Osteoblast (primary cell): ENCODE measurements around the gene GSE1. TPM values are rescaled to one million over a fixed set of nuclear protein-coding genes. Genes with fewer than 3 reads are reported as not detected.

Experiments used
- DNase-seq: peaks from one replicate; pipeline ENCODE4 v3.0.0; 2011; ENCODE audit warnings: low spot score, mixed read lengths; ENCODE audit not compliant: insufficient read length; ENCODE audit errors: missing footprints
- H2AFZ ChIP-seq: 2 replicates; pipeline ENCODE4 v1.6.0; 2011; ENCODE audit warnings: mild to moderate bottlenecking, low read length
- H3K27ac ChIP-seq: 2 replicates; pipeline ENCODE4 v1.5.1; 2011; ENCODE audit warnings: mild to moderate bottlenecking, low read depth, low read length, moderate library complexity
- H3K27me3 ChIP-seq: 2 replicates; pipeline ENCODE4 v1.6.0; 2012; ENCODE audit warnings: mild to moderate bottlenecking, control low read depth, inconsistent platforms, low read length, moderate library complexity; ENCODE audit not compliant: insufficient read depth
- H3K36me3 ChIP-seq: 2 replicates; pipeline ENCODE4 v1.5.1; 2011; ENCODE audit warnings: mild to moderate bottlenecking, low read length, control low read depth, moderate library complexity; ENCODE audit not compliant: insufficient read depth
- H3K4me1 ChIP-seq: 2 replicates; pipeline ENCODE4 v1.5.1; 2011; ENCODE audit warnings: mild to moderate bottlenecking, low read length, control low read depth, moderate library complexity; ENCODE audit not compliant: insufficient read depth
- H3K4me2 ChIP-seq: 2 replicates; pipeline ENCODE4 v1.6.0; 2011; ENCODE audit warnings: mild to moderate bottlenecking, low read length; ENCODE audit not compliant: insufficient read depth
- H3K4me3 ChIP-seq: fragments of 200-600 bp; sonication (generic); 3 replicates; pipeline ENCODE4 v1.5.1; 2012; ENCODE audit warnings: mild to moderate bottlenecking, low read length, inconsistent platforms; ENCODE audit not compliant: insufficient read depth
- H3K79me2 ChIP-seq: 2 replicates; pipeline ENCODE4 v1.6.0; 2012; ENCODE audit warnings: mild to moderate bottlenecking, low read length, control low read depth, inconsistent platforms; ENCODE audit not compliant: insufficient read depth
- H3K9me3 ChIP-seq: 2 replicates; pipeline ENCODE4 v1.5.1; 2011; ENCODE audit warnings: low read depth, low read length, control low read depth
- H4K20me1 ChIP-seq: 2 replicates; pipeline ENCODE4 v1.6.0; 2012; ENCODE audit warnings: mild to moderate bottlenecking, low read length, control low read depth; ENCODE audit not compliant: insufficient read depth
- total RNA-seq: library from RNA; depleted of rRNA; stranded (reverse); fragments of >200 nt; gene quantifications from 2 replicates; pipeline ENCODE4 v1.2.3, GENCODE V29; 2012
- TF ChIP-seq, protein P1 (sequence below): IDR thresholded peaks from 2 replicates; pipeline ENCODE4 v1.5.1; 2011; ENCODE audit warnings: mild to moderate bottlenecking, low read depth, low read length, moderate library complexity; ENCODE audit errors: extremely low read depth

GSE1 gene
- total RNA-seq, 1 donor = 49.6 TPM

DNA sequence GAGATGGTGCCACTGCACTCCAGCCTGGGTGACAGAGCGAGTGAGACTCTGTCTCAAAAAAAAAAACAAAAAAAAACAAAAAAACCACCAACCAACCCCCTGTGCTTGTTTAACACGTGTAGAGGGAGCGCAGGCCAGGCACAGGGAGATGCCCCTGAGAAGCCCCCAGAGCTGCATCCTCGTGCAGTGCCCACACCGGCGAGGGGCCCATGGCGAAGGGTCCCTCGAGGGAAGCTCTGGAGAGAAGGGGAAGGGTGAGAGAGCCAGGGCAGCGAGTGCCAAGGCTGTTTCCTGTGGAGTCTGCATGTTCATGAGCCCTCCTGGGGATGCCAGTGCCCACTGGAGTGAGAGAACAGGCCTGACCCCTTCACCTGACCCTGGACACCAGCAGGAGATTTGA lies 47.8 kb upstream of the GSE1 start:
- H3K79me2 ChIP-seq = peaks cover 97% of the 10 kb centered on the region
- H3K27ac ChIP-seq = no peak overlapping the region
- no peaks in the 10 kb centered on the region for H3K36me3 ChIP-seq
- H4K20me1 ChIP-seq = peaks cover 81% of the 10 kb centered on the region
- TF ChIP-seq, protein P1, sequence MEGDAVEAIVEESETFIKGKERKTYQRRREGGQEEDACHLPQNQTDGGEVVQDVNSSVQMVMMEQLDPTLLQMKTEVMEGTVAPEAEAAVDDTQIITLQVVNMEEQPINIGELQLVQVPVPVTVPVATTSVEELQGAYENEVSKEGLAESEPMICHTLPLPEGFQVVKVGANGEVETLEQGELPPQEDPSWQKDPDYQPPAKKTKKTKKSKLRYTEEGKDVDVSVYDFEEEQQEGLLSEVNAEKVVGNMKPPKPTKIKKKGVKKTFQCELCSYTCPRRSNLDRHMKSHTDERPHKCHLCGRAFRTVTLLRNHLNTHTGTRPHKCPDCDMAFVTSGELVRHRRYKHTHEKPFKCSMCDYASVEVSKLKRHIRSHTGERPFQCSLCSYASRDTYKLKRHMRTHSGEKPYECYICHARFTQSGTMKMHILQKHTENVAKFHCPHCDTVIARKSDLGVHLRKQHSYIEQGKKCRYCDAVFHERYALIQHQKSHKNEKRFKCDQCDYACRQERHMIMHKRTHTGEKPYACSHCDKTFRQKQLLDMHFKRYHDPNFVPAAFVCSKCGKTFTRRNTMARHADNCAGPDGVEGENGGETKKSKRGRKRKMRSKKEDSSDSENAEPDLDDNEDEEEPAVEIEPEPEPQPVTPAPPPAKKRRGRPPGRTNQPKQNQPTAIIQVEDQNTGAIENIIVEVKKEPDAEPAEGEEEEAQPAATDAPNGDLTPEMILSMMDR = no peak
- no peaks in the 10 kb centered on the region for H3K27me3 ChIP-seq
- H3K4me3 ChIP-seq = no peak overlapping the region
- DNase-seq = no peak
- H3K9me3 ChIP-seq = no peaks in the 10 kb centered on the region
- no peak overlapping the region for H2AFZ ChIP-seq
- H3K4me2 ChIP-seq = no peak overlapping the region
- H3K4me1 ChIP-seq = peaks cover 31% of the 10 kb centered on the region

DNA sequence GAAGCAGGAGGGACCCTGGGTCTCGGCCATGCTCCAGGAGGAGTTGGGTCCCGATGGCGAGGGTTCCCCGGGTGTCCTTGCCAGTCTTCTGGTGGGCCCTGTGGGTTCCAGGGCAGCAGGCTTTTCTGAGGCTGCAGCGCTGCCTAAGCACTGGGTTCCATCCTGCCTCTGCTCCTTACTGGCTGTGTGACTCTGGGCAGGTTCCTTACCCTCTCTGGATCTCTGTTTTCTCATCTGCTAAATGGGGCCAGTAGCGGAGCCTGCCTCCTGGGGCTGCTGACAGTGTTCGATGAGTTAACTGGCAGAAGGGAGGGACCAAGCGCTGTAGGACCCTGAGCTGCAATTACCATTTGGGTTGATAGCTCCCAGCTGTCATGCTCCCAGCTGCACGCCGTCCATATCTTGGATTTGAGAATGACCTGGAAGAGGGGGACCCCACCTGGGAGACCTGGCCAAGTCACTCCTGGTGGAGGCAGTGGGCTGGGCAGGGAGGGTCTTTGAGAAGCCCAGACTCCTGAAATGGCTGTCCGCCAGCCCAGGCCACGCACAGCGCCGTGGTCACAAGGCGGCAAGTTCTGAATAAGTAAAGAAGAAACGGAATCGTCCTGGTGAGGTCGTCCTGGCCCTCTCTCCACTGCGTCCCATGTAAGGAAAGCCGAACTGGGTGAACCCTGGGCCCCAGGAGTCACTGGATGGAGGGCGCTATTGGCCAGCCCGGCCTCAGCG lies 47.2 kb upstream of the GSE1 start:
- H3K4me2 ChIP-seq = no peak overlapping the region
- no peaks in the 10 kb centered on the region for H3K9me3 ChIP-seq
- H3K27ac ChIP-seq = no peak overlapping the region
- peaks cover 85% of the 10 kb centered on the region for H4K20me1 ChIP-seq
- H2AFZ ChIP-seq = no peak overlapping the region
- H3K4me3 ChIP-seq = no peak overlapping the region
- peaks cover 97% of the 10 kb centered on the region for H3K79me2 ChIP-seq
- peaks cover 33% of the 10 kb centered on the region for H3K4me1 ChIP-seq
- no peak for DNase-seq
- TF ChIP-seq, protein P1 = no peak
- H3K36me3 ChIP-seq = no peaks in the 10 kb centered on the region
- no peaks in the 10 kb centered on the region for H3K27me3 ChIP-seq

DNA sequence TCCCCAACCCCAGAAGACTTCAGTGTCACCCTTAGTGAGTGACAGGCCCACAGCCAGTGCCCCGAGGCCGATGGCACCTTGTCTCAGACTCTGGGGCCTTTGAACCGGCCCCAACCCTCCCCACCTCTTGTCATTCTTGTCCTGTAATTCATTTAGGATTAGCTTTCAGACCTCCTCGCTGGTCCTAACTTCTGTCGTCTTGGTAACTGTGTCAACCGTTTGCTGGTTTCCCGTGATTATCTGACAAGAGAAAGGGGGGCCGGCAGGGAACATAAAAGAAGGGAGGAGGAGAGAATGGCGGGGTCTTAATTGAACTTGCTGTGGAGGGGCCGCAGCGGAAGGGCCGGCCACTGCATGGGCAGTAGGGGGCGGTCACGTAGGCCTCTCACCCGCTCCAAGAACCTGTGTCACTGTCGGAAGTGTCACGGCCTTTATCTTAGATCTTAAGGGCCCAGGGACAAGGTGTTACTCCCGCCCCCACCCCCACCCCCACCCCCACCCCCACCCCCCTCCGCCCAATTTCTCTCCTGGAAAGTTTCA lies 46.5 kb upstream of the GSE1 start:
- Histone ChIP-seq H2AFZ (no peak overlapping the region), H3K9me3 (no peaks in the 10 kb centered on the region), H3K4me3 (no peak overlapping the region), H3K27ac (no peak overlapping the region), H3K36me3 (no peaks in the 10 kb centered on the region), H3K4me1 (peaks cover 33% of the 10 kb centered on the region), H3K27me3 (no peaks in the 10 kb centered on the region), H3K4me2 (no peak overlapping the region), H3K79me2 (peaks cover 97% of the 10 kb centered on the region), H4K20me1 (peaks cover 85% of the 10 kb centered on the region)
- no peak for DNase-seq
- TF ChIP-seq, protein P1 = no peak

DNA sequence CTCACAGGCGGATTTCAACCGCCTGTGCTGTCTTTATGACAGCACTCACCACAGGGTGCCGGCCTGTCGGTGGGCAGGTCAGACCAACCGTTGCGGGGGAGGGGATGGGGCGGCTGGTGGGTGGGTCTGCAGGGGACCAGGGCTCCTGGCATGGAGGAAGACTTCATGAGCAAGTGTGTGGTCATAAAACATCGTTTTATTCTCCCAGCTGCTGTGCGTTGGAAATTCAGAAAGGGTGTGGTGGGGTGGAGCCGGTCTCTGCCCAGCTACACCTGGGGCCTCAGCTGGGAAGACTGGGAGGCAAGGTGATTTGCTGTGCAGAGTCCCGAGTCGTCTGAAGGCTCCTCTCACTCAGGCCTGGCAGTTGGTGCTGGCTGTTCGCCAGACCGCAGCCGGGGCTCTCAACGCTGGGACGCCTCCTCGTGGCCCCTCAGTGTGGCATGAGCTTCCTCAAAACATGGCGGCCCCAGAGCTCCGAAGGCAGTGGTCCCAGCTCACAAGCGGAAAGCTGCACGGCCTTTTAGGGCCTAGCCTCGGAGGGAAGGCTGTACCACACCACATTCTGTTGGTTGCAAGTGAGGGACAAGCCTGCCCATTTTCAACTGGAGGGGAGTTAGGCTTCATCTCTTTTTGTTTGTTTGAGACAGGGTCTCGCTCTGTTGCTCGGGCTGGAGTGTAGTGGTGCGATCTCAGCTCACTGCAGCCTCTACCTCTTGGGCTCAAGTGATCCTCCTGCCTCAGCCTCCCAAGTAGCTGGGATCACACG lies 45.8 kb upstream of the GSE1 start:
- Histone ChIP-seq H4K20me1 (peaks cover 87% of the 10 kb centered on the region), H3K9me3 (no peaks in the 10 kb centered on the region), H3K4me3 (no peak overlapping the region), H2AFZ (no peak overlapping the region), H3K4me1 (peaks cover 28% of the 10 kb centered on the region), H3K36me3 (no peaks in the 10 kb centered on the region), H3K27ac (no peak overlapping the region), H3K27me3 (no peaks in the 10 kb centered on the region), H3K4me2 (no peak overlapping the region), H3K79me2 (peaks cover 97% of the 10 kb centered on the region)
- no peak for DNase-seq
- TF ChIP-seq, protein P1 = no peak
